Endothelial cell of umbilical vein (primary cell): Measurements from ENCODE around the gene CRYGS. TPM values are rescaled to one million over a fixed set of nuclear protein-coding genes. Genes with fewer than 3 reads are reported as not detected.

Experiments used
- BruUV-seq: library from RNA; stranded (reverse); fragments of 400-500 nt; replicated peaks from 2 replicates; lab custom pipeline; 2021; lab: Mats Ljungman, UMichigan
- CTCF ChIA-PET: fragments of 300-600, 350-600 bp; sonication (Branson Sonifier 250); formaldehyde crosslinking; loops from one replicate; lab custom pipeline; 2021; ENCODE audit warnings: antibody characterized with exemption, inconsistent platforms; lab: Charles Lee
- POLR2A ChIA-PET: fragments of 300-600, 350-600 bp; sonication (Branson Sonifier 250); formaldehyde crosslinking; loops from one replicate; lab custom pipeline; 2021; ENCODE audit warnings: antibody characterized with exemption, inconsistent platforms; lab: Charles Lee
- DNase-seq: peaks from one replicate; pipeline ENCODE4 v3.0.0-alpha.2; 2011; ENCODE audit warnings: low read depth, low spot score
- FAIRE-seq: peaks from 2 replicates; lab custom pipeline; 2011; peaks lifted over from hg19 to GRCh38; lab: Jason Lieb, UNC
- H2AFZ ChIP-seq: 2 replicates; pipeline ENCODE4 v1.6.0; 2012; ENCODE audit warnings: low read depth, low read length, control low read depth, inconsistent platforms
- H3K27ac ChIP-seq: 2 replicates; pipeline ENCODE4 v1.5.1; 2011; ENCODE audit warnings: low read depth, mild to moderate bottlenecking, control low read depth, low read length, moderate library complexity; ENCODE audit not compliant: insufficient read depth
- H3K27me3 ChIP-seq, 2 experiments: 2 replicates each; pipeline versions ENCODE4 v1.6.0 to v1.6.1; 2011; ENCODE audit warnings: low read length in 2 of 2, mixed read lengths in 1 of 2; ENCODE audit not compliant: control insufficient read depth in 2 of 2, insufficient read depth in 2 of 2
- H3K36me3 ChIP-seq, 2 experiments: 2 replicates in 1 of 2; 3 replicates in 1 of 2; pipeline ENCODE4 v1.5.1; 2011; ENCODE audit warnings: low read length in 2 of 2, mild to moderate bottlenecking in 1 of 2, moderate library complexity in 1 of 2; ENCODE audit not compliant: control insufficient read depth in 2 of 2, insufficient read depth in 2 of 2; ENCODE audit errors: extremely low read depth in 1 of 2
- H3K4me1 ChIP-seq: 3 replicates; pipeline ENCODE4 v1.5.1; 2011; ENCODE audit warnings: mild to moderate bottlenecking, low read length; ENCODE audit not compliant: control insufficient read depth, insufficient read depth; ENCODE audit errors: extremely low read depth
- H3K4me2 ChIP-seq: 2 replicates; pipeline ENCODE4 v1.6.1; 2011; ENCODE audit warnings: low read length, control low read depth, mixed read lengths; ENCODE audit not compliant: insufficient read depth
- H3K4me3 ChIP-seq, 3 experiments: fragments of 200-600 bp in 1 of 3; sonication (generic), shearing (Covaris generic) in 1 of 3; replicated peaks in 1 of 3; 2 replicates each; pipeline ENCODE4 v1.5.1; 2011 to 2016; ENCODE audit warnings: control low read depth in 3 of 3, low read length in 3 of 3, mild to moderate bottlenecking in 2 of 3, inconsistent platforms in 1 of 3, low read depth in 1 of 3, moderate library complexity in 1 of 3; ENCODE audit not compliant: insufficient read depth in 1 of 3
- H3K79me2 ChIP-seq: 2 replicates; pipeline ENCODE4 v1.6.0; 2012; ENCODE audit warnings: low read length, inconsistent platforms; ENCODE audit not compliant: control insufficient read depth, insufficient read depth
- H3K9ac ChIP-seq: replicated peaks from 2 replicates; pipeline ENCODE3; 2011; ENCODE audit warnings: low read length, control low read depth; ENCODE audit not compliant: insufficient read depth; ENCODE audit errors: extremely low read depth
- H3K9me1 ChIP-seq: replicated peaks from 3 replicates; pipeline ENCODE4 v1.6.0; 2011; ENCODE audit warnings: mild to moderate bottlenecking, low read length; ENCODE audit not compliant: control insufficient read depth, insufficient read depth; ENCODE audit errors: extremely low read depth
- H3K9me3 ChIP-seq: replicated peaks from 2 replicates; pipeline ENCODE4 v1.5.1; 2012; ENCODE audit warnings: low read length, inconsistent platforms; ENCODE audit not compliant: control insufficient read depth, insufficient read depth
- H4K20me1 ChIP-seq: replicated peaks from 2 replicates; pipeline ENCODE3; 2011; ENCODE audit warnings: mild to moderate bottlenecking, low read length; ENCODE audit not compliant: control insufficient read depth, insufficient read depth; ENCODE audit errors: extremely low read depth
- EZH2 ChIP-seq: IDR thresholded peaks from 2 replicates; pipeline ENCODE4 v1.6.1; 2012; ENCODE audit warnings: borderline replicate concordance, low read depth, mild to moderate bottlenecking, moderate library complexity, low read length, inconsistent platforms; ENCODE audit not compliant: severe bottlenecking
- FOS ChIP-seq: IDR thresholded peaks from 2 replicates; pipeline ENCODE4 v1.6.1; 2011; ENCODE audit warnings: mild to moderate bottlenecking, low read length, moderate library complexity, borderline replicate concordance; ENCODE audit not compliant: insufficient read depth
- GATA2 ChIP-seq: IDR thresholded peaks from 2 replicates; pipeline ENCODE4 v1.7.0; 2011; ENCODE audit warnings: low read depth, mild to moderate bottlenecking, moderate library complexity, mixed read lengths, low read length; ENCODE audit not compliant: insufficient read length, insufficient read depth
- JUN ChIP-seq: IDR thresholded peaks from 2 replicates; pipeline ENCODE4 v1.6.1; 2011; ENCODE audit warnings: borderline replicate concordance, low read depth; ENCODE audit not compliant: insufficient read length, insufficient read depth
- MYC ChIP-seq: IDR thresholded peaks from one replicate; pipeline ENCODE4 v1.6.1; 2011; ENCODE audit warnings: mild to moderate bottlenecking, low read depth, low read length
- POLR2A ChIP-seq: IDR thresholded peaks from 2 replicates; pipeline ENCODE4 v1.6.1; 2012; ENCODE audit warnings: low read depth, mild to moderate bottlenecking, control low read depth, low read length
- POLR2AphosphoS5 ChIP-seq: IDR thresholded peaks from 2 replicates; pipeline ENCODE4 v1.6.1; 2012; ENCODE audit warnings: low read depth, mild to moderate bottlenecking, control low read depth, low read length, moderate library complexity; ENCODE audit not compliant: insufficient read depth
- dilution Hi-C: fragments of 300-500 bp; cut with MboI; formaldehyde crosslinking; loops from one replicate; pipeline ENCODE4 v1.15.0; 2019; ENCODE audit warnings: low sequenced_read_pairs; ENCODE audit not compliant: extremely low pct_ligation_motif_present
- intact Hi-C: fragments of 100-400 bp; cut with micrococcal nuclease; formaldehyde crosslinking; loops from one replicate; pipeline ENCODE4 v1.10.0; 2022
- polyA plus RNA-seq, 4 experiments: library from polyadenylated mRNA; depleted of rRNA in 3 of 4; stranded (reverse) in 3 of 4; unstranded in 1 of 4; fragments of >200 nt; gene quantifications; 2 replicates each; pipeline versions ENCODE4 v1.2.1 to v1.2.3, GENCODE V29; 2011 to 2012; ENCODE audit warnings: missing spikeins in 1 of 4
- total RNA-seq: library from RNA; stranded (reverse); gene quantifications from 2 replicates; pipeline ENCODE4 v1.2.3, GENCODE V29; 2021
- TF ChIP-seq, protein P1 (sequence below), 2 donors: IDR thresholded peaks; 1 replicate in 1 of 2; 2 replicates in 1 of 2; pipeline ENCODE4 v1.5.1; 2011; ENCODE audit warnings: low read length in 2 of 2, mild to moderate bottlenecking in 2 of 2, moderate library complexity in 2 of 2, control low read depth in 1 of 2, inconsistent platforms in 1 of 2, low read depth in 1 of 2; ENCODE audit not compliant: insufficient read depth in 1 of 2; ENCODE audit errors: extremely low read depth in 1 of 2
- TF ChIP-seq, protein P2 (sequence below): IDR thresholded peaks from 2 replicates; pipeline ENCODE4 v1.6.1; 2011; ENCODE audit not compliant: insufficient read depth, insufficient read length

The CRYGS gene
- total and polyA plus RNA-seq, 2 donors (not counting 3 experiments of a cell fraction or from before 2014, with no cell fraction given): 5.0 TPM

DNA sequence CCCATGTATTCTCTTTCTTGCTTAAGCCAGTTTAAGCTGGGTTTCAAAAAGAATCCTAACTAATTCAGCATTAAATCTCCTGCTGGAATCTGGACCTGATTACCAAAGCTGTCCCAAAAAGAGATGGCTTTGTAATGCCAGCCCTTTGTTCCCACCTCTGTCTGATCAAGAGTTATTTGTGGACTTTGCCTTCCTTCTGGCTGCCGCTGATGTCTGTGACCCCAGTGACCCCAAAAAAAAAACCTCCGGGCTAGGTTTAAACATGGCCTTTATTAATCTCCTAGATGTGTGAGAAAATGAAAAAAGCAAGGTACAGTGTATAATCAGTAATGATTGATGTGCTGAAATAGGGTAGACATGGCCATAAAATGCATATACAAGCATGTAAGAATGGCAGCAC is 20.7 kb downstream of the CRYGS start:
- Histone ChIP-seq H3K9ac (no peak overlapping the region), H3K36me3 (no peaks in the 10 kb centered on the region), H2AFZ (no peak overlapping the region), H3K4me3 (no peak overlapping the region), H3K79me2 (no peaks in the 10 kb centered on the region), H3K9me1 (no peaks in the 10 kb centered on the region), H3K4me2 (no peak overlapping the region), H3K27me3 (no peaks in the 10 kb centered on the region), H4K20me1 (no peaks in the 10 kb centered on the region), H3K9me3 (no peaks in the 10 kb centered on the region), H3K27ac (no peak overlapping the region), H3K4me1 (no peaks in the 10 kb centered on the region)
- CTCF ChIA-PET: no interaction called here
- intact Hi-C loops (no loop called here), dilution Hi-C loops (no loop called here)
- POLR2A ChIA-PET: no interaction called here
- no TSS peak for BruUV-seq
- DNase-seq (no peak), FAIRE-seq (no peak)
- TF ChIP-seq FOS (no peak), JUN (no peak), POLR2A (no peak), GATA2 (no peak)
- TF ChIP-seq, protein P1, sequence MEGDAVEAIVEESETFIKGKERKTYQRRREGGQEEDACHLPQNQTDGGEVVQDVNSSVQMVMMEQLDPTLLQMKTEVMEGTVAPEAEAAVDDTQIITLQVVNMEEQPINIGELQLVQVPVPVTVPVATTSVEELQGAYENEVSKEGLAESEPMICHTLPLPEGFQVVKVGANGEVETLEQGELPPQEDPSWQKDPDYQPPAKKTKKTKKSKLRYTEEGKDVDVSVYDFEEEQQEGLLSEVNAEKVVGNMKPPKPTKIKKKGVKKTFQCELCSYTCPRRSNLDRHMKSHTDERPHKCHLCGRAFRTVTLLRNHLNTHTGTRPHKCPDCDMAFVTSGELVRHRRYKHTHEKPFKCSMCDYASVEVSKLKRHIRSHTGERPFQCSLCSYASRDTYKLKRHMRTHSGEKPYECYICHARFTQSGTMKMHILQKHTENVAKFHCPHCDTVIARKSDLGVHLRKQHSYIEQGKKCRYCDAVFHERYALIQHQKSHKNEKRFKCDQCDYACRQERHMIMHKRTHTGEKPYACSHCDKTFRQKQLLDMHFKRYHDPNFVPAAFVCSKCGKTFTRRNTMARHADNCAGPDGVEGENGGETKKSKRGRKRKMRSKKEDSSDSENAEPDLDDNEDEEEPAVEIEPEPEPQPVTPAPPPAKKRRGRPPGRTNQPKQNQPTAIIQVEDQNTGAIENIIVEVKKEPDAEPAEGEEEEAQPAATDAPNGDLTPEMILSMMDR (IDR thresholded peaks at IDR 0.05; ENCODE audit: extremely low read depth in 1 of 2, insufficient read depth in 1 of 2, low read depth in 1 of 2, low read length in 2 of 2): no peak
- TF ChIP-seq, protein P2, sequence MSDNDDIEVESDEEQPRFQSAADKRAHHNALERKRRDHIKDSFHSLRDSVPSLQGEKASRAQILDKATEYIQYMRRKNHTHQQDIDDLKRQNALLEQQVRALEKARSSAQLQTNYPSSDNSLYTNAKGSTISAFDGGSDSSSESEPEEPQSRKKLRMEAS: no peak

DNA sequence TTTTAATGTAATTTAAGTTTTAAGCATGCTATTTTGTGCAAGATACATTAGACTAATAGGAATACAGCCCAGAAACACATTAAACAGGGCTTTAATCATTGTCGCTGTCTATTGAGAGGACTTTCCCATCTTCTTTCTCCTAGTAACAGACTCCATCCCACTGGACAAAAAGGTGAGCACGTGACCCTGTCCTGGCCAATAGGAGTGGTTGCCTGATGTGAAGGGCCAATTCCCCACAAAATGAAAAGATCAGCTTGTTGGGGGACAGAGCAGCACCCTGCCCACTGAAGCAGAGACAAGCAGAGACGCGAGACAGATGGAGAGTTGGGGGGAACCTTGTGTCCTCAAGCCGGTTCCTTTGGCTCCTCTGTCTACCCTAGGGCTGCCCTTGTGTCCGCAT is 21.2 kb downstream of the CRYGS start:
- dilution Hi-C loops (no loop called here), intact Hi-C loops (no loop called here)
- POLR2A ChIA-PET: no interaction called here
- no peaks in the 10 kb centered on the region for H3K27me3 ChIP-seq
- FAIRE-seq: no peak
- H2AFZ ChIP-seq: no peak overlapping the region
- no peaks in the 10 kb centered on the region for H4K20me1 ChIP-seq
- no peaks in the 10 kb centered on the region for H3K36me3 ChIP-seq
- H3K4me3 ChIP-seq: no peak overlapping the region
- no peaks in the 10 kb centered on the region for H3K4me1 ChIP-seq
- TF ChIP-seq, protein P1 (IDR thresholded peaks at IDR 0.05; ENCODE audit: extremely low read depth in 1 of 2, insufficient read depth in 1 of 2, low read depth in 1 of 2, low read length in 2 of 2): no peak
- TF ChIP-seq GATA2: no peak
- TF ChIP-seq POLR2A: no peak
- no peak for TF ChIP-seq POLR2AphosphoS5
- TF ChIP-seq MYC: no peak
- TF ChIP-seq EZH2: no peak
- TF ChIP-seq, protein P2: no peak
- TF ChIP-seq FOS: no peak
- no peak for TF ChIP-seq JUN
- no peak for DNase-seq
- no peak overlapping the region for H3K27ac ChIP-seq
- CTCF ChIA-PET: no interaction called here
- no peaks in the 10 kb centered on the region for H3K9me1 ChIP-seq
- no peaks in the 10 kb centered on the region for H3K79me2 ChIP-seq
- BruUV-seq: no TSS peak
- H3K9me3 ChIP-seq: no peaks in the 10 kb centered on the region
- no peak overlapping the region for H3K4me2 ChIP-seq
- H3K9ac ChIP-seq: no peak overlapping the region
